Gastroesophageal sphincter (tissue), 4 donors: ENCODE results near the gene FHAD1. TPM values are rescaled to one million over a fixed set of nuclear protein-coding genes. Genes with fewer than 3 reads are reported as not detected.

Source experiments
- ATAC-seq: fragments of 150-250 bp; one replicate; pipeline ENCODE4 v1.9.1; 2016; ENCODE audit warnings: mild to moderate bottlenecking, moderate library complexity
- H3K27ac ChIP-seq, 4 donors: fragments of 200-600 bp; sonication (generic) in 3 of 4; 1 replicate in 3 of 4; 2 replicates in 1 of 4; pipeline ENCODE4 v1.5.1; 2016 to 2019
- H3K27me3 ChIP-seq: fragments of 200-600 bp; sonication (generic); one replicate; pipeline ENCODE4 v1.5.1; 2019
- H3K36me3 ChIP-seq, 2 donors: fragments of 200-600 bp; sonication (generic); one replicate each; pipeline ENCODE4 v1.5.1; 2019; ENCODE audit warnings: control low read depth in 1 of 2
- H3K4me1 ChIP-seq, 3 donors: fragments of 200-600 bp; sonication (generic); 1 replicate in 2 of 3; 2 replicates in 1 of 3; pipeline ENCODE4 v1.5.1; 2016 to 2019; ENCODE audit warnings: control low read depth in 2 of 3
- H3K4me3 ChIP-seq, 2 donors: fragments of 200-600 bp; sonication (generic); one replicate each; pipeline ENCODE4 v1.5.1; 2019; ENCODE audit warnings: mild to moderate bottlenecking in 1 of 2, moderate library complexity in 1 of 2
- H3K9me3 ChIP-seq, 3 donors: fragments of 200-600 bp; sonication (generic); one replicate each; pipeline ENCODE4 v1.5.1; 2017 to 2019; ENCODE audit warnings: control low read depth in 2 of 3
- EP300 ChIP-seq: sonication (generic); formaldehyde crosslinking; IDR thresholded peaks from one replicate; pipeline ENCODE4 v1.6.1; 2017; ENCODE audit warnings: antibody characterized with exemption, mild to moderate bottlenecking
- POLR2A ChIP-seq, 2 donors: fragments of 450-650 bp; IDR thresholded peaks; one replicate each; pipeline ENCODE4 v1.6.1; 2017; ENCODE audit warnings: antibody characterized with exemption in 2 of 2, mild to moderate bottlenecking in 2 of 2, moderate library complexity in 1 of 2
- POLR2AphosphoS5 ChIP-seq: sonication (generic); formaldehyde crosslinking; IDR thresholded peaks from one replicate; pipeline ENCODE4 v1.6.1; 2017; ENCODE audit warnings: antibody characterized with exemption
- WGBS, 2 donors: methylation state at CpG; one replicate each; pipeline ENCODE4 v1.1.5; 2018; ENCODE audit warnings: low coverage in 1 of 2; 5-methylcytosine and 5-hydroxymethylcytosine counted together
- total RNA-seq, 4 donors: library from RNA; depleted of rRNA; stranded (reverse); fragments of >200 nt; gene quantifications; one replicate each; pipeline ENCODE4 v1.1.0, GENCODE V29; 2016
- TF ChIP-seq, protein P1 (sequence below), 4 experiments: fragments of 200-600 bp in 2 of 4; fragments of 450-650 bp in 2 of 4; sonication (generic) in 1 of 4; IDR thresholded peaks; one replicate each; pipeline ENCODE4 v1.5.1; 2017 to 2019; ENCODE audit warnings: antibody characterized with exemption in 4 of 4, mild to moderate bottlenecking in 2 of 4, moderate library complexity in 2 of 4

FHAD1 gene
- total RNA-seq, 4 donors from 2014 or later: 1.1 TPM; not detected in 3

DNA sequence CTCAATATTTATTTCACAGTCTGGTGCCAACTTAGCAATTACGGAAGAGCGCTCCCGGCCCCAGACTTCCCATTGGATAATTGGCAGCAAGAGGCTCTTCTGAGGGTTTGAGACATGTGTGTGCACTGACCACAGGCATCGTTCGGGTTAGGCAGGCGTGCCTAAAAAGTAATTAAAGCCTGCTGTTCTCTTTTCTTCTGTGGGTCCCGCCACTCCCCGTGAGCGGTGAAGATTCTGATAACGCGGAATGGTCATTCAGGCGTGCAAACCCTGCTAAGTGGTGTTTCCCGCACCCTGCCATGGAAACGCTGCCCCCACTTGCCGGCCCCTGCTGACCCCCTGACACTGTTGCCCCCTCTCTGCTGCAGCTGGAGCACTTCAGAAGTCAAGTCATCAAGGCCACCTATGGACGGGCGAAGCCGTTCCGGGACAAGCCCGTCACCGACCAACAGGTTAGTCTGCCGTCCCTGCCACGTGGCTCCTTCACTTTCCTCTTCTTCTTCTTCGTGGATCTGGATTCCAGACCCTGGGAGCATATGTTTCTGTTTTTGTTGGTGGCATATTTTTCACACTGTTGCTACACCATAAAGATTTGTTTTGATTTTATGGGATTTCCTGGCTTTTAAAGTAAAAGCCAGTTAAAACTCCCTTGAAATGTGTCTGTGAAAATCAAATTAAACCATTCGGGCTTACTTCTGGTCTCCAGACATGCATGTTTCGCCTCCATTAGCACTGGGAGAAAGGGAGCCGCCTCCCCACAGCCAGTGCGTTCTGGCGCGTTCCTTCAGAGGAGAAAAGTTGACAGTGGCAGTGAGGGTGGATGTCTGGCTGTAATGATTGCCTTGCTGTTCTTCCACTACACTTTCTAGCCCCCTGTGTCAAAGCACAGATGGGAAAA is 79.9 kb downstream of the FHAD1 start:
- H3K4me3 ChIP-seq: no peak overlapping the region
- peaks cover 0 to 40% (median 15%) of the 10 kb centered on the region in 3 donors for H3K4me1 ChIP-seq
- H3K27ac ChIP-seq: no peak overlapping the region
- no peak for ATAC-seq
- TF ChIP-seq, protein P1, sequence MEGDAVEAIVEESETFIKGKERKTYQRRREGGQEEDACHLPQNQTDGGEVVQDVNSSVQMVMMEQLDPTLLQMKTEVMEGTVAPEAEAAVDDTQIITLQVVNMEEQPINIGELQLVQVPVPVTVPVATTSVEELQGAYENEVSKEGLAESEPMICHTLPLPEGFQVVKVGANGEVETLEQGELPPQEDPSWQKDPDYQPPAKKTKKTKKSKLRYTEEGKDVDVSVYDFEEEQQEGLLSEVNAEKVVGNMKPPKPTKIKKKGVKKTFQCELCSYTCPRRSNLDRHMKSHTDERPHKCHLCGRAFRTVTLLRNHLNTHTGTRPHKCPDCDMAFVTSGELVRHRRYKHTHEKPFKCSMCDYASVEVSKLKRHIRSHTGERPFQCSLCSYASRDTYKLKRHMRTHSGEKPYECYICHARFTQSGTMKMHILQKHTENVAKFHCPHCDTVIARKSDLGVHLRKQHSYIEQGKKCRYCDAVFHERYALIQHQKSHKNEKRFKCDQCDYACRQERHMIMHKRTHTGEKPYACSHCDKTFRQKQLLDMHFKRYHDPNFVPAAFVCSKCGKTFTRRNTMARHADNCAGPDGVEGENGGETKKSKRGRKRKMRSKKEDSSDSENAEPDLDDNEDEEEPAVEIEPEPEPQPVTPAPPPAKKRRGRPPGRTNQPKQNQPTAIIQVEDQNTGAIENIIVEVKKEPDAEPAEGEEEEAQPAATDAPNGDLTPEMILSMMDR (IDR thresholded peaks at IDR 0.05): no peak
- TF ChIP-seq POLR2AphosphoS5: peak; percentile 11
- 71 to 79% methylated on average over 15 of the region's 30 CpGs for WGBS, 2 donors
- no peaks in the 10 kb centered on the region for H3K36me3 ChIP-seq
- no peaks in the 10 kb centered on the region for H3K9me3 ChIP-seq
- H3K27me3 ChIP-seq: no peaks in the 10 kb centered on the region

DNA sequence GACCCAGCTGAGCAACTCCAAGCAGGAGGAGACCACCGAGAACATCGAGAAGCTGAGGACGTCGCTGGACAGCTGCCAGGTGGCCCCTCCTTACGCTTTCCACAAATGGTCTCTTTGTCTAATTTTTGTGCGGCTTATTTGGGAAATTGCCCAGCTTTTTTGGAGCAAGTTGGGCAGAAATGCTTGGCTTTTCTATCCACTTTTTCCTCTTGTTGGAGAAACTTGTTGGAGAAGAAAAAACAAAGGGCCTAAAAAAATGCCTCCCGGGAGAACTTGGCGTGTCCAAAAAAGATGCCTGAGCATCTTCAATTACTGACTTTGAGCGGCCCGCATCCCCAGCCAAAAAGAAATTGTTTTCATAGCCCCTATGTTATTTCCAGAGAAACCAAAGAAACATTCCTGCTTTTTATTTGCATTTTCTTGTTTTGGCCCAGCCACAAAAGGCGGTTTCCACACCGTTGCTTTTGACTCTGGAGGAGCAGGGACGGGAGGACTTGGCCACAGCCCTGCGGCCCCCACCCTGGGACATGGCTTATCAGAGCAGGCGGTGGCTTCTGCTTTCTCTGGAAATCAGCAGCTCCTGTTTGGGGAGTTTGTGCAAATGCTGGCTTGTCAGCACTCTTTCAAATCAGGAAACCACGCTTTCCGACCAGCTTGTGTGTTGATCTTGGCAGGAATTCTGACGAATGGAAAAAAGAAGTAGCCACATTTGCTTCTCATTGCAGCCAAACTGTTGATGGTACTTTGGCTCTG is 81.5 kb downstream of the FHAD1 start:
- H3K27ac ChIP-seq: peak overlapping the region in 2 of 4 donors; percentile 19 to 35
- peaks cover 0 to 35% (median 15%) of the 10 kb centered on the region in 3 donors for H3K4me1 ChIP-seq
- ATAC-seq: peak; percentile 67
- no peaks in the 10 kb centered on the region for H3K27me3 ChIP-seq
- H3K9me3 ChIP-seq: no peaks in the 10 kb centered on the region
- 15 to 23% methylated on average over 12 to 16 of the region's 18 CpGs for WGBS, 2 donors
- H3K4me3 ChIP-seq: no peak overlapping the region
- TF ChIP-seq EP300 (no peak), POLR2AphosphoS5 (no peak), POLR2A (IDR thresholded peaks at IDR 0.05) (no peak)
- TF ChIP-seq, protein P1 (IDR thresholded peaks at IDR 0.05): no peak
- H3K36me3 ChIP-seq: no peaks in the 10 kb centered on the region

DNA sequence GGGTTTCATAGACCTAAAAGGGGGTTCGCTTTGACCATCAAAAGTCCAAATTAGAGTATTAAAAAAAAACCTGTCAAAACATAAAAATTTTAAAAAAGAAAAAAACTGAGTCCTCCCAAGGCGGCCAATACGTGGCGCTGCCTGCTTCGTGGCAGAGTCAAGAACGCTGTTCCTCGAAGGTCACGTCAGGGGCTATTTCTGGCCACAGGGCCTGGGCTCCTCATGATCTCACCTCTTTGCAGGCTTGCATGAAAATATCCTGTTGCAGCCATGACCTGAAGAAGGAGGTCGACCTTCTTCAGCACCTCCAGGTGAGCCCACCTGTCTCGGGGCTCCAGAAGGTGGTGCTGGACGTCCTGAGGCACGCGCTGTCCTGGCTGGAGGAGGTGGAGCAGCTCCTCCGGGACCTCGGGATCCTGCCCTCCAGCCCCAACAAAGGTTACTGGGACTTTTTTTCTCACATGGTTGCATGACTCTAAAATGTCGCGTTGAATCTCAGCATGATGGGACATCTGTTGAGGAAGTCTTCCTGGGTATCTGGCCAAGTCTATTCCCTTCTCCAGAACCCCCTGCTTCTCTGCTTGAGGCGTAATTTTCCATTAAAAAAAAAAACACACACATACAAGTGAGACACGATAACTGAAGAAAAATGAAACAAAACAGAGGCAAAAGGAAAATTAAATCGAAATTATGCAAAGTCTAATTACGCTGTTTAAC is 82.2 kb downstream of the FHAD1 start:
- TF ChIP-seq, protein P1 (IDR thresholded peaks at IDR 0.05): peak in 2 of 4 experiments; percentile 18 to 30
- TF ChIP-seq POLR2AphosphoS5: no peak
- Histone ChIP-seq H3K4me1 (peaks cover 0 to 28% (median 15%) of the 10 kb centered on the region in 3 donors), H3K27ac (peak overlapping the region in 2 of 4 donors; percentile 19 to 35), H3K4me3 (no peak overlapping the region), H3K27me3 (no peaks in the 10 kb centered on the region), H3K36me3 (no peaks in the 10 kb centered on the region), H3K9me3 (no peaks in the 10 kb centered on the region)
- no peak for ATAC-seq
- 35 to 46% methylated on average over 5 to 16 of the region's 21 CpGs for WGBS, 2 donors

DNA sequence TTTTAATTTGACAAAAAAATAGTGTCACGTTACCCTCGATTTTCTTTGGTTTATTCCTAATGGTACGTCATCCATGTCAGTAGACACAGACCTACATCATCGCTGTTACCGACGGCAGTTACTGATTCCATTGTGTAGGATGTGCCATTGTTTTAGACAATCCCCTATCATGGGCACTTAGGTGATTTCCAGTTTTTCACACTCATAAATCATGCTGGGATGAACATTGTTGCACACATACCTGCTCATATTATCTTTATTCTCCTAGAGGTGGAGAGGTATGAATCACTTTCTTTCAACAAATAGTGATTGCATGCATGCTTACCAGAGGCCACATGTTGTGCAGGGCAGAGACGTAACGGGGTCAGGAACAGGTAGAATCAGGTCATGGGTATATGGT is 83.0 kb downstream of the FHAD1 start:
- no peak overlapping the region for H3K27ac ChIP-seq
- no peak for TF ChIP-seq EP300
- TF ChIP-seq, protein P1 (IDR thresholded peaks at IDR 0.05): no peak
- TF ChIP-seq POLR2A (IDR thresholded peaks at IDR 0.05): no peak
- no peak for TF ChIP-seq POLR2AphosphoS5
- H3K9me3 ChIP-seq: no peaks in the 10 kb centered on the region
- no peak overlapping the region for H3K4me3 ChIP-seq
- no peaks in the 10 kb centered on the region for H3K36me3 ChIP-seq
- WGBS, 2 donors: 93 to 95% methylated on average over 4 to 8 of the region's 8 CpGs
- peaks cover 0 to 20% (median 15%) of the 10 kb centered on the region in 3 donors for H3K4me1 ChIP-seq
- no peaks in the 10 kb centered on the region for H3K27me3 ChIP-seq
- no peak for ATAC-seq
